ENCODE data around the gene ANAPC15.
A peak's percentile ranks its signal among the peaks of the same experiment; 100 is the strongest.

ANAPC15 gene

DNA sequence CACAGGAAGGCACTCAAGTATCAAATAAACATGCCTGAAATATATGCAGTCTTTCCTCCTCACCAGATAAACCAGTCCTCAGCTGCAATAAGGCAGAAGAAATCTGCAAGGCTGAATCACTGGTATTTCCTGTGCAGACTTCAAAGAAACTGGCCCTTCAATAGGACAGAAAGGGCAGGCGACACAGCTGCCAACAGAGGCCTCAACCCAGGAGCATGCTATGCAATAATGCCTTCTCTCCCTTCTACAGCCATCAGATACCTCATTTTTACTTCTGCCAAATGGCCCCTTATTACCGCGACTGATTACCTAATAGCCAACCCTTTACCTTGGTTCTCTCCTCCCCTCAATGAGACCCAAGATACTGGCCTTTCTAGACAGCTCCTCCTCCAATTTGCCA, 40.1 kb downstream of the ANAPC15 start:
- TF ChIP-seq, protein P1, sequence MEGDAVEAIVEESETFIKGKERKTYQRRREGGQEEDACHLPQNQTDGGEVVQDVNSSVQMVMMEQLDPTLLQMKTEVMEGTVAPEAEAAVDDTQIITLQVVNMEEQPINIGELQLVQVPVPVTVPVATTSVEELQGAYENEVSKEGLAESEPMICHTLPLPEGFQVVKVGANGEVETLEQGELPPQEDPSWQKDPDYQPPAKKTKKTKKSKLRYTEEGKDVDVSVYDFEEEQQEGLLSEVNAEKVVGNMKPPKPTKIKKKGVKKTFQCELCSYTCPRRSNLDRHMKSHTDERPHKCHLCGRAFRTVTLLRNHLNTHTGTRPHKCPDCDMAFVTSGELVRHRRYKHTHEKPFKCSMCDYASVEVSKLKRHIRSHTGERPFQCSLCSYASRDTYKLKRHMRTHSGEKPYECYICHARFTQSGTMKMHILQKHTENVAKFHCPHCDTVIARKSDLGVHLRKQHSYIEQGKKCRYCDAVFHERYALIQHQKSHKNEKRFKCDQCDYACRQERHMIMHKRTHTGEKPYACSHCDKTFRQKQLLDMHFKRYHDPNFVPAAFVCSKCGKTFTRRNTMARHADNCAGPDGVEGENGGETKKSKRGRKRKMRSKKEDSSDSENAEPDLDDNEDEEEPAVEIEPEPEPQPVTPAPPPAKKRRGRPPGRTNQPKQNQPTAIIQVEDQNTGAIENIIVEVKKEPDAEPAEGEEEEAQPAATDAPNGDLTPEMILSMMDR (conservative IDR thresholded peaks at IDR 0.05; ENCODE audit: control insufficient read depth, insufficient read depth, low read depth, low read length), result no peak
- DNase-seq (ENCODE audit: low read depth), result peak; percentile 61
- no peak overlapping the region for H3K4me3 ChIP-seq (ENCODE audit: control insufficient read depth, low read depth, low read length)

DNA sequence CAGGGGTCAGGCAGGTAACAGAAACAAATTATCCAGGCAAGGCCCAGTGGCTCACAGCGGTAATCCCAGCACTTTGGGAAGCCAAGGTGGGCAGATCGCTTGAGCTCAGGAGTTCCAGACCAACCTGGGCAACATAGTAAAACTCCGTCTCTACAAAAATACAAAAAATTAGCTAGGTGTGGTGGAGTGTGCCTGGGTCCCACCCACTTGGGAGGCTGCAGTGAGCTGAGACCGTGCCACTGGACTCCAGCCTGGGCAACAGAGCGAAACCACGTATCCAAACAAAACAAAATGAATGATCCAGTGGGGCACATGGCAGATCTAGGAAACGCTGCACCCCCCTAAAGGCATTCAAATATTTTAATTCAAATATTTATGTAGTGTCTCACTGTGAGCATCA, 42.0 kb downstream of the ANAPC15 start:
- no peak overlapping the region for H3K4me3 ChIP-seq (ENCODE audit: control insufficient read depth, low read depth, low read length)
- no peak for DNase-seq (ENCODE audit: low read depth)
- TF ChIP-seq, protein P1 (conservative IDR thresholded peaks at IDR 0.05; ENCODE audit: control insufficient read depth, insufficient read depth, low read depth, low read length), result no peak

DNA sequence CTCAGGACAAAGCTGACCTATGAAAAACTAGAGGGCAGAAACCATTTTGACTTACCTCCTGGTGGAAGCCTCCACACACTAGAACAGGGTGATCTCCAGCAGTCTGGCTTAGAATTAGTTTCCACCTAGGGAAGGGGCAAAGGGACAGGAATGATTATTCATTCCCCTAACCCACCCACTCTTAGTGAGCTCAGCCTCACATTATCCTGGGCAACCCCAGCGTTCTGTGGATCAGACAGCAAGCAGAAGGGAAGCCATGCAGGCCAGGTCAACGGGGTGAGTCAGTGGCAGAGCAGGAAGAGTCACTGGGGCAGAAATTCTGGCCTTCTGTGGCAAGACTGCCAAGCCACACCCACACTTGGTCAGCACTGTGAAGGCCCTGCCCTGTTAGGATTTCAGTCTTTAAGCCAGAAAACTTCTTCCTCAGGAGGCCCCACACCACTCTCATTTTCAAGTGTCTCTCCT, 42.7 kb downstream of the ANAPC15 start:
- DNase-seq (ENCODE audit: low read depth), result peak; percentile 92
- TF ChIP-seq, protein P1 (conservative IDR thresholded peaks at IDR 0.05; ENCODE audit: control insufficient read depth, insufficient read depth, low read depth, low read length), result no peak
- peak overlapping the region; percentile 15 for H3K4me3 ChIP-seq (ENCODE audit: control insufficient read depth, low read depth, low read length)

DNA sequence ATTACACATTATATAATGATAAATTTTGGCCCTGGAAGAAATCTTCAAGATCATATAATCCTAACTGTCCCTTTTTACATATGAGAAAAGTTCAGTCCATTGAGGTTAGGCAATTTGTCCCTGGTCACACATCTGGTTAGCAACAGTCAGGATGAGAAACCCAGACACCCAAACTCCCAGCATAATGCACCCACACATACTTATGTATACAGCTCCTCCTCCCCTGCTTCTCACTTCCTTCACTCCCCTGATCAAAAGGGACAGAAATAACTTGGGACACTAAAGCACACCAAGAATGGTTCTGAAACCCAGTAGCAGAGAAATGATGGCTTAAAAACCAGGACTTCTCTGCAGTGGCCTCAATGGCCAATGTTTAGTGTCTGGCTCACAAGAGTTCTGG, 43.3 kb downstream of the ANAPC15 start:
- peak; percentile 38 for DNase-seq (ENCODE audit: low read depth)
- TF ChIP-seq, protein P1 (conservative IDR thresholded peaks at IDR 0.05; ENCODE audit: control insufficient read depth, insufficient read depth, low read depth, low read length), result no peak
- H3K4me3 ChIP-seq (ENCODE audit: control insufficient read depth, low read depth, low read length), result peak overlapping the region; percentile 15

DNA sequence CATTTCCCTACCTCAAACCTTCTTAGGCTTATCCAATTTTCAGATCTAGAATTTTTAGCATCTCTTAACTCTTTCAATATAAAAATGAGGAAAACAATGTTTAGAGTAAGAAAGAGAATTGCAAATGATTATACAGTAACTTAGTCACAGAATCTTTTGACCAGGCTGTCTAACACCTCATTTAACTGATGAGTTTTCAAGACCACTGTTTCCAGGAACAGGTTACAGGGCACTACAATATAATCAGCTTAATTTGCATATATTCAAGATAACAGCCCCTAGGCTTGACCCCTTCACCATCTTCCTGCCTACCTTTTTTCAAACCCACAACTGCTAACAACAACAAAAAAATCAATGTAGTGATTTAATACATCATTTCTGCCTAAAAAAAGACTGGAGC, 44.8 kb downstream of the ANAPC15 start:
- no peak overlapping the region for H3K4me3 ChIP-seq (ENCODE audit: control insufficient read depth, low read depth, low read length)
- no peak for DNase-seq (ENCODE audit: low read depth)
- TF ChIP-seq, protein P1 (conservative IDR thresholded peaks at IDR 0.05; ENCODE audit: control insufficient read depth, insufficient read depth, low read depth, low read length), result no peak

DNA sequence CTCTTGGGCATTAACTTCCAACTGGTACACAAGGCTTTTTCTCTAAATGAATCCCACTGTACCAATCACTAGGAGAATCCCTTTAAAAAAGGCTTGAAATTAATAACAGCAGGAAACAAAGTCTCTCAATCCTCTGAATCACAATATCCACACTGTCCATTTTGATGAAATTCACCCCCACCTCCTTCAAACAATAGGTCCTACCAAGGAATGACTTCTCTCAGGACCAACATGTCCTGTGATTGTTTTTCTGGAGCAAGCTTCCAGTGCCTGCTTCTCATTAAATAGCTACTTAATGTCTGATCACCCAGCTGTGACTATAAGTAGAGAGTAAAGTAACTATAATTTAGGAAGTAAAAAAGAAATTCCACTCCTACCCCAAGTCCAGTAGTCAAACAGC, 45.2 kb downstream of the ANAPC15 start:
- TF ChIP-seq, protein P1 (conservative IDR thresholded peaks at IDR 0.05; ENCODE audit: control insufficient read depth, insufficient read depth, low read depth, low read length), result no peak
- no peak overlapping the region for H3K4me3 ChIP-seq (ENCODE audit: control insufficient read depth, low read depth, low read length)
- DNase-seq (ENCODE audit: low read depth), result no peak

DNA sequence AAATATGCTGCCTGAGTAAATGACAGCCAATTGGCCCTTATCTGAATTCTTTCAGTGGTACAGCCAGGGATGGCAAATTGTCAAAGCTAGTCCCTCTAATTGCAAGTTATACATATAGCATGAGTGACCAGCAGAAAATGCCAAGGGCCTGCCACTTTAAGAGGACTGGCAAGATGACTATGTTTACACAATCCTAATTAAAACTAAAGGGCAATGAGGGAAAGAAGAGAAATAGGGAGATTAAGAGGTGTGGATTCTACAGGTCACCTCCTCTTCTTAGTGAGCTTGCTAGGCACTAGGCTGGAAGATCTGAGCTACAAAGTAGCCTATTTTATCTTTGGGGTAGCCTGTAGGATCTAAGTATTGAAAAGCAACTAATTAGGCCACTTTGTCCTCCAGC, 45.6 kb downstream of the ANAPC15 start:
- TF ChIP-seq, protein P1 (conservative IDR thresholded peaks at IDR 0.05; ENCODE audit: control insufficient read depth, insufficient read depth, low read depth, low read length), result no peak
- no peak overlapping the region for H3K4me3 ChIP-seq (ENCODE audit: control insufficient read depth, low read depth, low read length)
- DNase-seq (ENCODE audit: low read depth), result no peak

All from fibroblast of mammary gland (primary cell).